ENCODE measurements around the gene KLHL42.

GRCh38 chr12:27780612-27781408, 777 bp downstream of the KLHL42 start:
- TF ChIP-seq SUZ12 (IDR thresholded peaks at IDR 0.05) (no peak), FOXM1 (IDR thresholded peaks at IDR 0.05; ENCODE audit: borderline replicate concordance) (no peak), ELF4 (IDR thresholded peaks at IDR 0.05) (no peak), BHLHE40 (IDR thresholded peaks at IDR 0.05; ENCODE audit: borderline replicate concordance) (no peak), ZNF384 (IDR thresholded peaks at IDR 0.05) (no peak), SP1 (IDR thresholded peaks at IDR 0.05) (no peak), PKNOX1 (IDR thresholded peaks at IDR 0.05) (no peak), FOXA1 (IDR thresholded peaks at IDR 0.05) (no peak), FOXK2 (IDR thresholded peaks at IDR 0.05) (no peak), CTBP1 (IDR thresholded peaks at IDR 0.05; ENCODE audit: borderline replicate concordance) (no peak)

Measured in HEK293T (cell line).